Fibroblast of lung (primary cell): Measurements from ENCODE around the gene COBL.

Experiments used
- EZH2 ChIP-seq: IDR thresholded peaks from 2 replicates; pipeline ENCODE4 v1.5.1; 2012; ENCODE audit warnings: low read length, control low read depth, mild to moderate bottlenecking; ENCODE audit errors: missing control alignments
- TF ChIP-seq, protein P1 (sequence below), 2 donors: IDR thresholded peaks in 1 of 2; conservative IDR thresholded peaks in 1 of 2; 1 replicate in 1 of 2; 2 replicates in 1 of 2; pipeline ENCODE4 v1.5.1; 2011 to 2012; ENCODE audit warnings: low read length in 2 of 2, control low read depth in 1 of 2, inconsistent platforms in 1 of 2, low read depth in 1 of 2, mild to moderate bottlenecking in 1 of 2

DNA sequence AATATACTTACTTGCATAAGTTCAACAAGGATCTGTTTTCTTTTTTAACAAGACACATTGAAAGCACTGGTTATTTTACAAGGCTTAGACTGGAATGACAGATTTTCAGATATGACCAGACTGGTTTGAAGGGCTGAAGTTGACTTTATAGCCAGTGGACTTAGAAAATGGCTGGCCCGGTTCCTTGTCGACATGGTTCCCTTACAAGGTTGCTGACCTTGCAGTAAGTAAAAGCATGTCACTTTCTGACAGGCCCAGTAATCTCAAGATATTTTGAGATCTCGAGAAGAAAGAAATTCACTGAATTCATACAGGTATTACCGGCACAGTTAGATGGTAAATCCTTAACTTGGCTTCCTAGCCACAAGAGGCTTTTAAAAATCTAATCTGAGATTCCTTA lies 136.5 kb downstream of the COBL start:
- TF ChIP-seq, protein P1, sequence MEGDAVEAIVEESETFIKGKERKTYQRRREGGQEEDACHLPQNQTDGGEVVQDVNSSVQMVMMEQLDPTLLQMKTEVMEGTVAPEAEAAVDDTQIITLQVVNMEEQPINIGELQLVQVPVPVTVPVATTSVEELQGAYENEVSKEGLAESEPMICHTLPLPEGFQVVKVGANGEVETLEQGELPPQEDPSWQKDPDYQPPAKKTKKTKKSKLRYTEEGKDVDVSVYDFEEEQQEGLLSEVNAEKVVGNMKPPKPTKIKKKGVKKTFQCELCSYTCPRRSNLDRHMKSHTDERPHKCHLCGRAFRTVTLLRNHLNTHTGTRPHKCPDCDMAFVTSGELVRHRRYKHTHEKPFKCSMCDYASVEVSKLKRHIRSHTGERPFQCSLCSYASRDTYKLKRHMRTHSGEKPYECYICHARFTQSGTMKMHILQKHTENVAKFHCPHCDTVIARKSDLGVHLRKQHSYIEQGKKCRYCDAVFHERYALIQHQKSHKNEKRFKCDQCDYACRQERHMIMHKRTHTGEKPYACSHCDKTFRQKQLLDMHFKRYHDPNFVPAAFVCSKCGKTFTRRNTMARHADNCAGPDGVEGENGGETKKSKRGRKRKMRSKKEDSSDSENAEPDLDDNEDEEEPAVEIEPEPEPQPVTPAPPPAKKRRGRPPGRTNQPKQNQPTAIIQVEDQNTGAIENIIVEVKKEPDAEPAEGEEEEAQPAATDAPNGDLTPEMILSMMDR (conservative IDR thresholded peaks at IDR 0.05 in 1 of 2, IDR thresholded peaks at IDR 0.05 in 1 of 2; ENCODE audit: low read depth in 1 of 2, low read length in 2 of 2) = no peak
- no peak for TF ChIP-seq EZH2
